Breast epithelium (tissue), 3 donors: ENCODE data around the gene CPSF4.

Experiments used
- CTCF ChIP-seq, 3 donors: fragments of 450-650 bp; IDR thresholded peaks; one replicate each; pipeline ENCODE4 v1.5.1; 2016 to 2017; ENCODE audit warnings: antibody characterized with exemption in 3 of 3, mild to moderate bottlenecking in 3 of 3, moderate library complexity in 3 of 3
- POLR2AphosphoS5 ChIP-seq, 3 donors: sonication (generic); formaldehyde crosslinking; IDR thresholded peaks; one replicate each; pipeline ENCODE4 v1.6.1; 2017; ENCODE audit warnings: antibody characterized with exemption in 3 of 3

- no peak for TF ChIP-seq CTCF (IDR thresholded peaks at IDR 0.05)
- TF ChIP-seq POLR2AphosphoS5 (IDR thresholded peaks at IDR 0.05): no peak
Observed at GRCh38 chr7:99390941-99391602, 47.7 kb upstream of the CPSF4 start.
